DLD1 (cell line): Measurements from ENCODE around the gene ZNF835.

Experiments
- in situ Hi-C: cut with HindIII; loops from 2 replicates; pipeline ENCODE4 v1.10.0; 2017; ENCODE audit warnings: low sequenced_read_pairs

The ZNF835 gene

DNA sequence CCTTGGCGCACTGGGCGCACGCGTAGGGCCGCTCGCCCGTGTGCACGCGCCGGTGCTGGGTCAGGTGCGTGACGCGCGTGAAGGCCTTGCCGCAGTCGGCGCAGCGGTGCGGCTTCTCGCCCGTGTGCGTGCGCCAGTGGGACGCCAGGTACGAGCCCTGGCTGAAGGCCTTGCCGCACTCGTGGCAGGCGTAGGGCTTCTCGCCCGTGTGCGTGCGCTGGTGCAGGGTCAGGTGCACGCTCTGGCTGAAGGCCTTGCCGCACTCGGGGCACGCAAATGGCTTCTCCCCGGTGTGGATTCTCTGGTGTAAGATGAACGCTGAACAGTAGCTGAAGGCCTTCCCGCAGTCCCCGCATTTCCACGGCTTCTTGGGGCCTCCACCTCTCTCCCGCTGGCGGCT lies 7.0 kb downstream of the ZNF835 start:
- in situ Hi-C loops = no loop called here

DNA sequence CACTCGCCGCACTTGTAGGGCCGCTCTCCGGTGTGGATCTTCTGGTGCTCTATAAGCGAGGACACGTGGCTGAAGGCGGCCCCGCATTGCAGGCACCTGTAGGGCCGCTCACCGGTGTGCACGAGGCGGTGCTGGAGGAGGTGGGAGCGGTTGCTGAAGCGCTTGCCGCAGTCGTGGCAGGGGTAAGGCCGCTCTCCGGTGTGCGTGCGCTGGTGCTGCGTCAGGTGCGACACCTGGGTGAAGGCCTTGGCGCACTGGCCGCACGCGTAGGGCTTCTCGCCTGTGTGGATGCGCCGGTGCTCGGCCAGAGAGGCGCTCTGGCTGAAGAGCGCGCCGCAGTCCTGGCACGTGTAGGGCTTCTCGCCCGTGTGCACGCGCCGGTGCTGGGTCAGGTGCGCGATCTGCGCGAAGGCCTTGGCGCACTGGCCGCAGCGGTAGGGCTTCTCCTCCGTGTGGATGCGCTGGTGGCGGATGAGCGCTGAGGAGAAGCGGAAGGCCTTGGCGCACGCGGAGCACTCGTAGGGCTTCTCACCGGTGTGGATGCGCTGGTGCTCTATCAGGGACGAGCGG lies 7.5 kb downstream of the ZNF835 start:
- in situ Hi-C loops = no loop called here

DNA sequence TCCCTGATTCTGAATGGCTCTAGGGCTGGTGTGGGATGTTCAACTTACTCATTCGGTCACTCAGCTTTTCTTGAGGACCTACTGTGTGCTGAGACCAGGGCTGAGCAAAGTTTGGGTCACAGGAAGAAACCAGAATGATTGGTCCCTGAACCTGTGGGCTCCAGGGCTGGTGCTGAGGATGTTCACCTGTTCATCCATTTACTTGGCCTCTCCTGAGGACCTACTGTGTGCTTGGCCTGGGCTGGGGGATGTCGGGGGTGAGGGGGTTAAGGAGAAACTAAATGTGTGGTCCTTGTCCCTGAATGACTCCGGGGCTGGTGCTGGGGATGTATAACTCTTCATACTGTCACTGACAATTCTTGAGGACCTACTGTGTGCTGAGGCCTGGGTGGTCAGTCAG lies 10.3 kb downstream of the ZNF835 start:
- in situ Hi-C loops = no loop called here

DNA sequence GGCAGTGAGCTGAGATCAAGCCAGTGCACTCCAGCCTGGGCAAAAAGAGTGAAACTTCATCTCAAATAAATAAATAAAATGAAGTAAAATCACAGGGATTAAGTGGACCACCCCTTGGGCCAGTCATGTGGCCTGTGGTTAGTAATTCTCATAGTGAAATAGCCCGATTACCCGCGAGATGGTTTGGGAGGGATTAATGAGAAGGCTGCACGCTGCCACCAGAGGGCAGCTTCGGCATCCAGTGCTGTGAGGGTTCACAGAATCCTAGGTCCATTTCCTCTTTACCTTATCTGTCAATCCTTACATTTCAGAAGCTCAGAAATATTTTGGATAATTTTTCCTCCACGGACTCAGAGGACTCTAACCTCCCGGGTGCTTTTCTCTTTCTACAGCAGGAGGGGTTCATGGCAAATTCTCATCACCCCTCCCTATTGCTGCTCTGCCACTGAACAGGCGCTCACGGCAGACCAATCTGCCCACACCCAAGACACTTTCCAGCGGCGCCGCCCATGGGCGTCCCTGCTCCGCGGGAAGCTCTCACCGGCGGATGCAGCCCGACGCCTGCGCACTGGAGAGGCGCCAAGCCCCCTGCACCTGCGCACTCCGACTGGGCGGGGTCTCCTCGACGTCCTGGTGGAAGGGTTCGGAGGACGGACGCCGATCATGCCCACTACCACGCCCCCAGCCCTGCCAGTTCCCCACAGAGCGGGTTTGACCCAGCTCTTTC lies 11.0 kb downstream of the ZNF835 start:
- in situ Hi-C loops = no loop called here

DNA sequence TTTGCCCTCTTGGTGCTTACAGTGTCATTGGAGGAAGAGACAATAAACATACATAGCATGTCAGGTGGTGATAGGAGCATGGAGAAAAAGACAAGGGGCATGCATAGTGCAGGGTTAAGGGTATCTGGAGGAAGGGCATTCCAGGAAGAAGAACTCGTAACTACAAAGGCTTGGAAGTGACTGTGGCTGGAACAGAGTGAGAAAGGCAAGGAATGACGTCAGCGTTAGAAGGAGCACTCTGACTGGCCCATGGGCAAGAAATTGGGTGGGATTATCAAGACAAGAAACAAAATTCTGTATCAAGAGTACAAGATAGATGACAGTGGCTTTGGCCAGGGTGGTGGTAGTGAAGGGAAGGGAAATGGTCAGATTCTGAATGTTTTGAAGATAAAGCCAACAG lies 17.4 kb downstream of the ZNF835 start:
- in situ Hi-C loops = no loop called here

DNA sequence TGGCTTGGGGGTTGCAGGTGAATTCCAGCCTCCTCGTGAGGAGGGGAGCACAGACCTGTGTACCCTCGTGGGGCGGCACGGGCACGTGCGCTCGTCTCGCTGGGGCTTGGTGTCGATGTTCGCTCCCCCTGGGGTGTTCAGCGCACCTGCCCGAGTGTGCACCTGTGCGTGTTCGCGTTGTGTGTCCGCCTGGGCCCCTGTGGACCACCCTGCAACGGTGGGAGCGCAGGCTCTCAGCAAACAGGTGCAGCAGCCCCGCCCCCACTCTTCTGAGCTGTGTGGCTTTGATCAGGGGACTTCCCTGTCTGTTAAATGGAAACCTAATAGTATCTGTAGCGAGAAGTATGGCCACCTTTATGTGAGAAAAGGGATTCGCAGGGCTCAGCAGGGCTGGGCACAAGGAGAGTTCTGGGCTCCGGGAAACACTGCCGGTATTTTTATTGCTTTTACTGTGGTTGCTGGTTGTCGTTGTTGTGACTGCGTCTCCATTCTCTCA lies 28.0 kb downstream of the ZNF835 start:
- in situ Hi-C loops = no loop called here

DNA sequence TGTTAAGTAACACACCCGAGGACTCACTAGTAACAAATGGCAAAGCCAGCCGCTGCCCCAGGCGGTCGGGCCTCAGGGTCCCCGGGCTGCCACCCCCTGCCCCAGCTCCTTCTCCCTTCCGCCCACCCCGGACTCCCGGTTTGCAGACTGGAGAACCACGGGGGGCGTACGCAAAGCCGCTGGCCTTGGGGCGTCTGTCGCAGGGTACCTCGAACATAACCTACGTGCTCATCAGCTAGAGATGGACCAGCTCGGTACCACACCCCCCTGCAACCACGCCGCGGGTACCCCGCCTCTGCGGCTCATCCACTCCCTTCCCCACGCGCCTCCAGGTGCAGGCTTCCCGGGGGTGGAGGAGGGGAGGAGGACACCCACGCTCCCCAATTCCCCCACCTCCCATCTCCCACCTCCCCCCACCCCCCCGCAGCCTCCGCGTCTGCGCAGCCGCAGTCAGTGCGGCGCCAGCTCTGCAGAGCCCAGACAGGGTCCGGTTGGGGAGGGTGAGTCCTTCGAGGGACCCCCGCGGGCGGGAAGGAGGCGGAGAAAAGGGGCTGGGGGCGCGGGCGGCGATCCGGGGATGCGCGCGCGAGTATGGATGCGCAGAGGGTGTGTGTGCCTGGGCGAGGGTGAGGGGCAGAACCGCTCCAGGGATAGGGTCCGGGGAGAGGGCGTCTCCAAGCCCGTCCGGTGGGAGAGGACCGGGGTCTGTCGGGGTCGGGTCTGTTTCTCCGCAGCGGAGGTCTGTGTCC lies 28.7 kb downstream of the ZNF835 start, which contains the start of gene SMIM17:
TSS of gene SMIM17 (plus strand) at position 449 of the 749 bp plus-strand sequence. CDS start 2,509 bp downstream, outside the sequence.
- in situ Hi-C loops = no loop called here

DNA sequence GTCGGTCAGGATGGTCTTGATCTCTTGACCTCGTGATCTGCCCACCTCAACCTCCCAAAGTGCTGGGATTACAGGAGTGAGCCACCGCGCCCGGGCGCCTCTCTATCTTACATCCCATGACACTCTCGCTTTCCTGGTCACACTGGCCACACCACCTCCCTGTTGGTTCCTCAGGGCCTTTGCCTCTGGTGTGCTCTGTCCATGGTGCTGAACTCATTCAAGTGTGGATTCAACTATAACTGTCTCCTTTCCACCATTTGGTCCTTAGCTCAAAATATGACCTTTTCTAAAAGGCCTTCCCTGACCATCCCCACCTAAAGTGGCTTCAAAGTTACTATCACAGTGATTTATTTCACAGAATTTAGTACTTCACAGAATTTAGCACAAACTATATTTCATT lies 32.3 kb downstream of the ZNF835 start:
- in situ Hi-C loops = no loop called here

DNA sequence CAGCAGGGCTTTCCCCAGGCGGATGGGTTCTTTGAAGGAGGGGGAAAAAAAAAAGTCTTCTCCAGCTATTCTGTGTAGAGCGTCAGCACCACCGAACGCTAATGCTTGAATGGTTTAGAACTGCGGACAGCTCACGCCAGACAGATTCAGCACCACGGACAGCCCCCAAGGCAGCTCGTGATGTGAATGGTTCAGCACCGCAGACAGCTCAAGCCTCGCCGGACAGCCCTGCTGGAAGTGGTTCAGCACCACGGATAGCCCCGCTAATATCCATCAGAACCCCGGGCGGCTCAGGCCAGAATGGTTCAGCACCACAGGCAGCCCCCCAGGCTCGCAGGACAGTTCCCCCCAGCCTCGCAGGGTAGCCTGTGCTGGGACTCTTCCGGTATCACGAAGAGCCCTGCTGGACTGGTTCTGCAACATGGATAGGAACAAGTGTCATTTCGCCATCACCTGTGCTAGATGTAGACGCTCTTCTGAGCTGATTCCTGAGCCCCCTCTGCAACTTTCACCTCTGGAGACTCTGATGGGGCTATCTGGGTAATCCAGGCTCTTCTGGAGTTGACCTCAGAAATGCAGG lies 33.5 kb downstream of the ZNF835 start:
- in situ Hi-C loops = no loop called here

DNA sequence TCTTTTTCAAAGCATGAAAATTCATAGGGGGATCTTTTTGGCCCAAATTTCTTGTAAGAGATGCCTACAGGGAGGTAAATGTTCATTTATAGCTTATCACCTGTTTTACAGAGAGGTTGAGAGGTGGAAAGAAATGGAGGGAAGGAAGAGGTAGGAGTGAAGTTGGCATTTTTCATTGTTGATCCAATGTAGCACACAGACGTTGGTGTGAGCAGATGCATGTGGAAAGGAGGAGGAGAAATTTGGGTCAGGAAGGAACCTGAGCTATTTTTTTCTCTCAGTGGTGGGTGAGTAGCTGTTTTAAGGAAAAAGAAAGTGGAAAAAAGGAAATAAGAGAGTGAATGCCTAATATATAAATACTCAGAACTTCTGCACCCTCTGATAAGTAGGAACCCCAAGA lies 38.5 kb downstream of the ZNF835 start:
- in situ Hi-C loops = no loop called here

DNA sequence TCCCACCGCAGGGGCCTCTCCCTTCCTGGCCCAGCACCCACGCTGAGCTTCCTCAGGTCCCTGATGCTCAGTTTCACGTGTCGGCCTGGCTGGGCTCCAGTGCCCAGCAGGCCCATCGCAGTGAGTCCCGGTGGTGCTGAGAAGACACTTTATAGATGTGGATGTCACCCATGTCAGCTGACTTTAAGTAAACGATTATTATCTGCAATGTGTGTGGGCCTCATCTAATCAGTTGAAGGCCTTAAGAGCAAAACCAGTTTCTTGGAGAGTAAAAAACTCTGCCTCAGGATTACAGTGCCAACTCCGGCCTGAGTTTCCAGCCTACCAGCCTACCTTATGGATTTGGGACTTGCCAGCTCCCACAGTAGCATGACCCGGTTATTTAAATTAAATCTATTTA lies 45.8 kb downstream of the ZNF835 start:
- in situ Hi-C loops = no loop called here

DNA sequence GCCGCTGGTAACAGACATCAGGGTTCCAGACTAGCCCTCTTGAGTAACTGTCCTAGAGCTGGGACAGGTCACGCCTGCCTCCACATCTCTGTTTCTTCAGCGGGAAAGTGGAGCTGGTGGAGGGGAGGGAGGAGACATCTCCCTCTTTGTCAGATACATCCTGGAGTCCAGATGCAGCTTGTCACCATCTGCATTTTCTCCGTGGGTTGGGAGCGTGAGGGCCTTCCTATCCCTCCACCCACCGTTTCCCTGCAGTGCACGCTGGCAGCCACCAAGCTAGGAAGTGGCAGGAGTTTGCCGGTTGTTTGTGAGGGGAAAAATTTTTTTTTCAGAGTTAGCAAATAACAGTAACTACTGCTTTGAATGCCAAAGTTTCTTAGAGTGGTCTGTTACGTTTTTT lies 48.6 kb downstream of the ZNF835 start:
- in situ Hi-C loops = no loop called here

DNA sequence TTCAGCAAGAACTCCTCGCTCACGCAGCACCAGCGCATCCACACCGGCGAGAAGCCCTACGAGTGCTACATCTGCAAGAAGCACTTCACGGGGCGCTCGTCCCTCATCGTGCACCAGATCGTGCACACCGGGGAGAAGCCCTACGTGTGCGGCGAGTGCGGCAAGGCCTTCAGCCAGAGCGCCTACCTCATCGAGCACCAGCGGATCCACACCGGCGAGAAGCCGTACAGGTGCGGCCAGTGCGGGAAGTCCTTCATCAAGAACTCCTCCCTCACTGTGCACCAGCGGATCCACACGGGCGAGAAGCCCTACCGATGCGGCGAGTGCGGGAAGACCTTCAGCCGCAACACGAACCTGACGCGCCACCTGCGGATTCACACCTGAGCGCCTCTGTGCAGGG lies 49.2 kb downstream of the ZNF835 start:
- in situ Hi-C loops = no loop called here

DNA sequence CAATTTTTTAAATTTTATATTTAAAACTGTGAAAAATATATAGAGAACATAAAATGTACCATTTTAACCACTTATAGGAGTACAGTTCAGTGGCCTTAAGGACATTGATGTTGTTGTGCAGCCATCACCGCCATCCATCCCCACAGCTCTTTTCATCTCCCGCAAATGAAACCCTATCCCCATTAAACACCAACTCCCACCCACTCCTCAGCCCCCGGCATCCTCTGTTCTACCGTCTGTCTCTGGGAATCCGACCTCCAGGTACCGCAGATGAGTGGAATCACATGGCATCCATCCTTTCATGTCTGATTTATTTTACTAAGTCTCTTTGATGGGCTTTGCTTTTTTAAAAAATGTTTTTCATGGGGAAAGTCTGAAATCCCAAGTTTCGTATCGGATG lies 52.4 kb downstream of the ZNF835 start:
- in situ Hi-C loops = no loop called here

DNA sequence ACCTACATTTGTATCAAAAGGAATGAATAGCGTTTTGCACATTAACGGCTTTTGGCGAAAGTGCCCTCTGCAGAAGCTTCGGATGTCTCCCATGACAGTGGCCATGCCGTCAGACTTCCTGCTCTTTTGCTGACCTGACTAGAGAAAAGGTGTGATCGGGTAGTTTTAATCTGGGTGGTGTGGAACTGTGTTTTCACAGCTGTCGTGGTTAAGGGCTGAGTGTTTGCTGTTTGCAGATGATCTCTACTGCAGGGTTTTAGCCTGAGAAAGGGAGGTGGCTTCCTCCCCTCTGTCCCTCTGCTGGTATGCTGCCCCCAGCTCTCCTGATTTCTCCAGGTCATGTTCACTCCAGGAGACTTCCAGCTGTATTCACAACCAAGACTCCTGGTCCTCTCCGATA lies 54.0 kb downstream of the ZNF835 start:
- in situ Hi-C loops = no loop called here

DNA sequence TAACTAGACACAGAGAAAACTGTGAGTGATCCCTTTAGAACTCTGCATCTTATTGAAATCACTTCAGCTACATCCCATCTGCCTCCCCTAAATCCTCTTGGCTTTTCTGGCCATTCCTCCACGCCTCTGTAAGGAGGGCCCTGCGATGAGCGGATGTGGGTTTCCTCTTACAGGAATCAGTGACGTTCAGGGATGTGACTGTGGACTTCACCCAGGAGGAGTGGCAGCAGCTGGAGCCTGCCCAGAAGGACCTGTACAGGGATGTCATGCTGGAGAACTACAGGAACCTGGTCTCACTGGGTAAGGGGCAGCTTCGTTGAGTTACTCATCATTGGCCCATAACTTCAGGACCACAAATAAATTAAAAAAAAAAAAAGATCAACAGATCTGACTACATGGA lies 57.9 kb downstream of the ZNF835 start:
- in situ Hi-C loops = no loop called here

DNA sequence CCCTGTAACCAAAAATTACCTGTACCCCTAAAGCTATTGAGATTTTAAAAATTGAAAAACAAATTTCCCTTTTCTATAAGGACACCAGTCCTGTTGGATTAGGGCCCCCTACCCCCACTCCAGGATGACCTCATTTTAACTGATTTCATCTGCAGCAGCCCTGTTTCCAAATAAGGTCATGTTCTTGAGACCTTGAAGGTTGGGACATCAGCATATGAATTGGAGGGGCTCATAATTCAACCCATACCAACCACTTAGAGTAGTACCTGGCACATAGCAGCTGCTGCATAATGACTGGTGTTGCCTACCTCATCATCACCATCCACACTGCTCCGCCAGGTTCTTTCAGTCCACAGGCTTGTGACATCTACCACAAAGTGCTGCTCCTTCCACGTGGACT lies 58.8 kb downstream of the ZNF835 start:
- in situ Hi-C loops = no loop called here
